Astrocyte (in vitro differentiated cells and primary cell): ENCODE data around the gene FGD4.

Source experiments
- CTCF ChIP-seq: IDR thresholded peaks from 2 replicates; pipeline ENCODE4 v1.5.1; 2011; ENCODE audit warnings: low read depth, mild to moderate bottlenecking, inconsistent platforms, low read length, moderate library complexity; ENCODE audit not compliant: insufficient read depth
- EZH2 ChIP-seq: IDR thresholded peaks from 2 replicates; pipeline ENCODE4 v1.6.1; 2012; ENCODE audit warnings: mild to moderate bottlenecking, low read length, inconsistent platforms; ENCODE audit not compliant: insufficient read depth

GRCh38 chr12:32507942-32508320 lies 108.6 kb downstream of the FGD4 start:
- TF ChIP-seq CTCF (no peak), EZH2 (no peak)
